K562 (cell line): Measurements from ENCODE around the gene CHCHD10.

ENCODE experiments used
- CBX1 ChIP-seq: sonication (generic); IDR thresholded peaks from 2 replicates; pipeline ENCODE4 v1.6.1; 2016; ENCODE audit warnings: antibody characterized with exemption, low read depth, mild to moderate bottlenecking
- CHD2 ChIP-seq: IDR thresholded peaks from 2 replicates; pipeline ENCODE4 v1.6.1; 2011; ENCODE audit warnings: low read depth, low read length
- MAFF ChIP-seq: IDR thresholded peaks from 2 replicates; pipeline ENCODE4 v1.6.1; 2012; ENCODE audit warnings: low read length, improper control_type of control experiment
- NONO ChIP-seq, 2 experiments: fragments of 200-400 bp in 1 of 2; fragments of 450-650 bp in 1 of 2; formaldehyde crosslinking in 1 of 2; IDR thresholded peaks; 2 replicates each; pipeline ENCODE4 v1.6.1; 2017; ENCODE audit warnings: low read depth in 2 of 2, mild to moderate bottlenecking in 2 of 2, moderate library complexity in 2 of 2, low read length in 1 of 2
- U2AF2 ChIP-seq: fragments of 200-400 bp; formaldehyde crosslinking; optimal IDR thresholded peaks from 2 replicates; pipeline ENCODE3; 2017; ENCODE audit warnings: low read depth, mild to moderate bottlenecking, low read length
- ZNF282 ChIP-seq: sonication (generic); formaldehyde crosslinking; IDR thresholded peaks from 2 replicates; pipeline ENCODE4 v1.8.1; 2023; ENCODE audit warnings: missing genetic modification reagents
- TF ChIP-seq, protein P1 (sequence below): sonication (generic); formaldehyde crosslinking; IDR thresholded peaks from 2 replicates; pipeline ENCODE4 v1.8.1; 2023; ENCODE audit warnings: mild to moderate bottlenecking, missing genetic modification reagents
- TF ChIP-seq, protein P2 (sequence below), 3 experiments: IDR thresholded peaks in 2 of 3; conservative IDR thresholded peaks in 1 of 3; 2 replicates each; pipeline ENCODE4 v1.5.1; 2011 to 2012; ENCODE audit warnings: low read length in 3 of 3, mild to moderate bottlenecking in 3 of 3, control low read depth in 2 of 3, improper control_type of control experiment in 1 of 3, inconsistent platforms in 1 of 3, low read depth in 1 of 3, mixed read lengths in 1 of 3, moderate library complexity in 1 of 3; ENCODE audit not compliant: insufficient read depth in 2 of 3
- TF ChIP-seq, protein P3 (sequence below): sonication (generic); formaldehyde crosslinking; IDR thresholded peaks from 2 replicates; pipeline ENCODE4 v1.9.0; 2022; ENCODE audit warnings: mild to moderate bottlenecking, missing genetic modification reagents

DNA sequence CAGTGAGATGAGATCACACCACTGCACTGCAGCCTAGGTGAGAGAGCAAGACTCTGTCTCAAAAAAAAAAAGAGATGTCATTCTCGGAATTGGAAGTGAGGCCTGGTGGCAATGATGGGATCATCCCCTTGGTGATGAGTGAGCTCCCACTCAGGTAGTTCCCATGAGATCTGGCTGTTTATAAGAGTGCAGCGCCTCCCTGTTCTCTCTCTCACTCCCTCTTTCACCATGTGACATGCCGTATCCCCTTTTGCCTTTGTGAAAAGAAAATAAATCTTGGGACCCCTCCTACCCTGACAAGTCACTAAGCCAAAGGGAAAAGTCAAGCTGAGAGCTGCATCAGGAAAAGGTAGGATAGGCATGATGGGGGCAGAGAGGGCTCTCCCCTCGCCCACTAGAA, 45.6 kb downstream of the CHCHD10 start:
- TF ChIP-seq, protein P1, sequence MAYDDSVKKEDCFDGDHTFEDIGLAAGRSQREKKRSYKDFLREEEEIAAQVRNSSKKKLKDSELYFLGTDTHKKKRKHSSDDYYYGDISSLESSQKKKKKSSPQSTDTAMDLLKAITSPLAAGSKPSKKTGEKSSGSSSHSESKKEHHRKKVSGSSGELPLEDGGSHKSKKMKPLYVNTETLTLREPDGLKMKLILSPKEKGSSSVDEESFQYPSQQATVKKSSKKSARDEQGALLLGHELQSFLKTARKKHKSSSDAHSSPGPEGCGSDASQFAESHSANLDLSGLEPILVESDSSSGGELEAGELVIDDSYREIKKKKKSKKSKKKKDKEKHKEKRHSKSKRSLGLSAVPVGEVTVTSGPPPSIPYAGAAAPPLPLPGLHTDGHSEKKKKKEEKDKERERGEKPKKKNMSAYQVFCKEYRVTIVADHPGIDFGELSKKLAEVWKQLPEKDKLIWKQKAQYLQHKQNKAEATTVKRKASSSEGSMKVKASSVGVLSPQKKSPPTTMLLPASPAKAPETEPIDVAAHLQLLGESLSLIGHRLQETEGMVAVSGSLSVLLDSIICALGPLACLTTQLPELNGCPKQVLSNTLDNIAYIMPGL (CRISPR knock-in tag), result no peak
- no peak for TF ChIP-seq CBX1
- no peak for TF ChIP-seq NONO (IDR thresholded peaks at IDR 0.05; ENCODE audit: low read depth in 2 of 2, low read length in 1 of 2)
- TF ChIP-seq, protein P2, sequence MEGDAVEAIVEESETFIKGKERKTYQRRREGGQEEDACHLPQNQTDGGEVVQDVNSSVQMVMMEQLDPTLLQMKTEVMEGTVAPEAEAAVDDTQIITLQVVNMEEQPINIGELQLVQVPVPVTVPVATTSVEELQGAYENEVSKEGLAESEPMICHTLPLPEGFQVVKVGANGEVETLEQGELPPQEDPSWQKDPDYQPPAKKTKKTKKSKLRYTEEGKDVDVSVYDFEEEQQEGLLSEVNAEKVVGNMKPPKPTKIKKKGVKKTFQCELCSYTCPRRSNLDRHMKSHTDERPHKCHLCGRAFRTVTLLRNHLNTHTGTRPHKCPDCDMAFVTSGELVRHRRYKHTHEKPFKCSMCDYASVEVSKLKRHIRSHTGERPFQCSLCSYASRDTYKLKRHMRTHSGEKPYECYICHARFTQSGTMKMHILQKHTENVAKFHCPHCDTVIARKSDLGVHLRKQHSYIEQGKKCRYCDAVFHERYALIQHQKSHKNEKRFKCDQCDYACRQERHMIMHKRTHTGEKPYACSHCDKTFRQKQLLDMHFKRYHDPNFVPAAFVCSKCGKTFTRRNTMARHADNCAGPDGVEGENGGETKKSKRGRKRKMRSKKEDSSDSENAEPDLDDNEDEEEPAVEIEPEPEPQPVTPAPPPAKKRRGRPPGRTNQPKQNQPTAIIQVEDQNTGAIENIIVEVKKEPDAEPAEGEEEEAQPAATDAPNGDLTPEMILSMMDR (IDR thresholded peaks at IDR 0.05 in 2 of 3, conservative IDR thresholded peaks at IDR 0.05 in 1 of 3; ENCODE audit: insufficient read depth in 2 of 3, low read depth in 1 of 3, low read length in 3 of 3), result no peak
- TF ChIP-seq, protein P3, sequence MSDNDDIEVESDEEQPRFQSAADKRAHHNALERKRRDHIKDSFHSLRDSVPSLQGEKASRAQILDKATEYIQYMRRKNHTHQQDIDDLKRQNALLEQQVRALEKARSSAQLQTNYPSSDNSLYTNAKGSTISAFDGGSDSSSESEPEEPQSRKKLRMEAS (CRISPR knock-in tag), result no peak
- no peak for TF ChIP-seq ZNF282 (CRISPR knock-in tag)
- TF ChIP-seq MAFF, result no peak
- TF ChIP-seq U2AF2, result no peak
- no peak for TF ChIP-seq CHD2
